ENCODE data around the gene TAF15.

The TAF15 gene

GRCh38 chr17:35765086-35765710 is 44.1 kb upstream of the TAF15 start:
- TF ChIP-seq, protein P1, sequence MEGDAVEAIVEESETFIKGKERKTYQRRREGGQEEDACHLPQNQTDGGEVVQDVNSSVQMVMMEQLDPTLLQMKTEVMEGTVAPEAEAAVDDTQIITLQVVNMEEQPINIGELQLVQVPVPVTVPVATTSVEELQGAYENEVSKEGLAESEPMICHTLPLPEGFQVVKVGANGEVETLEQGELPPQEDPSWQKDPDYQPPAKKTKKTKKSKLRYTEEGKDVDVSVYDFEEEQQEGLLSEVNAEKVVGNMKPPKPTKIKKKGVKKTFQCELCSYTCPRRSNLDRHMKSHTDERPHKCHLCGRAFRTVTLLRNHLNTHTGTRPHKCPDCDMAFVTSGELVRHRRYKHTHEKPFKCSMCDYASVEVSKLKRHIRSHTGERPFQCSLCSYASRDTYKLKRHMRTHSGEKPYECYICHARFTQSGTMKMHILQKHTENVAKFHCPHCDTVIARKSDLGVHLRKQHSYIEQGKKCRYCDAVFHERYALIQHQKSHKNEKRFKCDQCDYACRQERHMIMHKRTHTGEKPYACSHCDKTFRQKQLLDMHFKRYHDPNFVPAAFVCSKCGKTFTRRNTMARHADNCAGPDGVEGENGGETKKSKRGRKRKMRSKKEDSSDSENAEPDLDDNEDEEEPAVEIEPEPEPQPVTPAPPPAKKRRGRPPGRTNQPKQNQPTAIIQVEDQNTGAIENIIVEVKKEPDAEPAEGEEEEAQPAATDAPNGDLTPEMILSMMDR (IDR thresholded peaks at IDR 0.05; ENCODE audit: low read depth, low read length): no peak
- H3K27ac ChIP-seq: peak overlapping the region; percentile 63
- peak overlapping the region; percentile 77 for H3K4me3 ChIP-seq (ENCODE audit: low read depth, low read length)

GRCh38 chr17:35765756-35766488 is 43.4 kb upstream of the TAF15 start:
- Histone ChIP-seq H3K4me3 (ENCODE audit: low read depth, low read length) (no peak overlapping the region), H3K27ac (no peak overlapping the region), H3K36me3 (no peaks in the 10 kb centered on the region), H3K27me3 (ENCODE audit: insufficient read depth, low read depth, severe bottlenecking) (no peaks in the 10 kb centered on the region), H3K9me3 (ENCODE audit: severe bottlenecking) (no peaks in the 10 kb centered on the region)
- TF ChIP-seq, protein P1 (IDR thresholded peaks at IDR 0.05; ENCODE audit: low read depth, low read length): no peak
- DNase-seq: no peak

More at GRCh38 chr17:35765086-35765710, 44.1 kb upstream of the TAF15 start:
- H3K27me3 ChIP-seq (ENCODE audit: insufficient read depth, low read depth, severe bottlenecking): no peaks in the 10 kb centered on the region
- no peaks in the 10 kb centered on the region for H3K36me3 ChIP-seq
- no peak for DNase-seq
- H3K9me3 ChIP-seq (ENCODE audit: severe bottlenecking): no peaks in the 10 kb centered on the region

GRCh38 chr17:35766489-35766877 is 42.8 kb upstream of the TAF15 start:
- Histone ChIP-seq H3K36me3 (no peaks in the 10 kb centered on the region), H3K9me3 (ENCODE audit: severe bottlenecking) (no peaks in the 10 kb centered on the region), H3K4me3 (ENCODE audit: low read depth, low read length) (no peak overlapping the region), H3K27ac (no peak overlapping the region), H3K27me3 (ENCODE audit: insufficient read depth, low read depth, severe bottlenecking) (no peaks in the 10 kb centered on the region)
- TF ChIP-seq, protein P1 (IDR thresholded peaks at IDR 0.05; ENCODE audit: low read depth, low read length): no peak
- no peak for DNase-seq

- Histone ChIP-seq H3K27ac (no peak overlapping the region), H3K4me3 (ENCODE audit: low read depth, low read length) (no peak overlapping the region), H3K36me3 (no peaks in the 10 kb centered on the region), H3K27me3 (ENCODE audit: insufficient read depth, low read depth, severe bottlenecking) (no peaks in the 10 kb centered on the region), H3K9me3 (ENCODE audit: severe bottlenecking) (no peaks in the 10 kb centered on the region)
- DNase-seq: peak; percentile 33
- TF ChIP-seq, protein P1 (IDR thresholded peaks at IDR 0.05; ENCODE audit: low read depth, low read length): peak; percentile 49; the same call in 1 of the 2 replicates
These were observed 42.3 kb upstream of the TAF15 start for GRCh38 chr17:35766903-35767510.

DNA sequence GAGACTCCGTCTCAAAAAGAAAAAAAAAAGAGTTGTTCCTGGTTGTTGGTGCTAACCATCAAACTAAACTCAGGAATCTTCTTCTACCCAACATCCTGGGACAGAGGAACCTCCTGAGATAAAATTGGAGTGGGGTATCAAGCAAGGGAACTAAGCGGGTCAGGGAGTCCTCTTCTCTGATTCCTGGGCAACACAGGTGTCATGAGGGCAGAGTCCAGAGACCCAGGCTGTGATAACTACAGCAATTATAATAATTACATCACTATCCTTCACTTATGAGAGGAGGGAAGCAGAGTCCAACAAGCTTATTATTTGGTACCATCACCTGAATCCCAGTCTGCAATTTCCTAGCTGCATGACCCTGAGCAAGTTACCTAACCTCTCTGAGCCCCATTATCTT is 40.5 kb upstream of the TAF15 start:
- Histone ChIP-seq H3K4me3 (ENCODE audit: low read depth, low read length) (no peak overlapping the region), H3K27me3 (ENCODE audit: insufficient read depth, low read depth, severe bottlenecking) (no peaks in the 10 kb centered on the region), H3K36me3 (no peaks in the 10 kb centered on the region), H3K9me3 (ENCODE audit: severe bottlenecking) (no peaks in the 10 kb centered on the region), H3K27ac (no peak overlapping the region)
- DNase-seq: no peak
- TF ChIP-seq, protein P1 (IDR thresholded peaks at IDR 0.05; ENCODE audit: low read depth, low read length): no peak

Measured in WERI-Rb-1 (cell line).